ENCODE measurements around the gene CLEC3B. TPM values are rescaled to one million over a fixed set of nuclear protein-coding genes. Genes with fewer than 3 reads are reported as not detected.

Gene CLEC3B
- total RNA-seq, 2 donors from 2014 or later: 9.6 to 28.9 TPM

- no peak for TF ChIP-seq CTCF (IDR thresholded peaks at IDR 0.05)
- H3K9ac ChIP-seq (ENCODE audit: low read depth in 2 of 2, low read length in 2 of 2): no peak overlapping the region
- no peak overlapping the region for H3K4me3 ChIP-seq
- no peak overlapping the region for H3K27ac ChIP-seq
- no peaks in the 10 kb centered on the region for H3K4me1 ChIP-seq
- H3K9me3 ChIP-seq: no peaks in the 10 kb centered on the region
- no peak for DNase-seq
- H3K27me3 ChIP-seq: no peaks in the 10 kb centered on the region
- peaks cover 6% of the 10 kb centered on the region for H3K36me3 ChIP-seq
- intact Hi-C loops (cut with DNase I): no loop called here
Measured at GRCh38 chr3:45003406-45003805, 22.7 kb upstream of the CLEC3B start.

GRCh38 chr3:45003859-45004258 is 22.2 kb upstream of the CLEC3B start:
- intact Hi-C loops (cut with DNase I): no loop called here
- no peak for TF ChIP-seq CTCF (IDR thresholded peaks at IDR 0.05)
- DNase-seq: no peak
- H3K36me3 ChIP-seq: peaks cover 6% of the 10 kb centered on the region
- H3K9me3 ChIP-seq: no peaks in the 10 kb centered on the region
- no peak overlapping the region for H3K27ac ChIP-seq
- no peaks in the 10 kb centered on the region for H3K27me3 ChIP-seq
- no peak overlapping the region for H3K4me3 ChIP-seq
- H3K4me1 ChIP-seq: no peaks in the 10 kb centered on the region
- H3K9ac ChIP-seq (ENCODE audit: low read depth in 2 of 2, low read length in 2 of 2): no peak overlapping the region

DNA sequence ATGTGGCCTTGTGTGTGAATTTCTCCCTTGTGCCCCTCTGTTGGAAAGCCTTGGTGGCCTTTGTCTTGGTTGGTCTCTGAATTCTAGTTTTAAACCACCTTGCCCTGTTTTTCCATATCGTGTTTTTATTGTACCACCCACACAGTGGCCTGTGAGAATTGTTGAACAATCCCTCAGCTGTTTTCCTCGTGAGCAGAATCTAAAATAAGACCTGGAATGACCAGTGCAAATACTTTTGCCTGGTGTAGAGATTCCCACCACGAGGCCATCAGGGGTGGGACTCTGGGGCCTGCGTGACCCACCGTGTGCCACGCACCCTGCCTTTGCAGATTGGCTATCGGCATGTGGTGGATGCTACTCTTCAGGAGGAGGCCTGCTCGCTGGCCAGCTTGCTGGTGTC is 19.0 kb upstream of the CLEC3B start:
- Histone ChIP-seq H3K4me1 (no peaks in the 10 kb centered on the region), H3K4me3 (no peak overlapping the region), H3K27ac (no peak overlapping the region), H3K36me3 (no peaks in the 10 kb centered on the region), H3K27me3 (no peaks in the 10 kb centered on the region), H3K9me3 (no peaks in the 10 kb centered on the region), H3K9ac (ENCODE audit: low read depth in 2 of 2, low read length in 2 of 2) (no peak overlapping the region)
- intact Hi-C loops (cut with DNase I): no loop called here
- no peak for TF ChIP-seq CTCF (IDR thresholded peaks at IDR 0.05)
- DNase-seq: no peak

DNA sequence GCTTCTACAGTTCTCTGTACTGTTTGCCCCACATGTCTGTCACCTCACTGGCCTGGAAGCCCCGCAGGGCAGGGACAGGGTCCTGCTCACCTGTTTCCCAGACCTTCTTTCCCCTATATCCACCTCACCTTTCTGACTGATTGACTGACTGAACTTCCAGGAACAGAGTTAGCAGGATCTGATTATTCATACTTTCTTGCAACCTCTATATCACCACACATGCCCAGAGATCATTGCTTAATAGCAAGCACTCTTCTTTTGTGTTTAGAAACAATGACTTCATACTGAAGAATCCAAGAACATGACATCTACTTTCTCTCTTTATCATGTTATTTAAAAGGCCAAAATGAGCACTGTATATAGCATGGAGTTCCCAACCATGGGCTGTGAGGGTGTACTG is 18.0 kb upstream of the CLEC3B start:
- no peaks in the 10 kb centered on the region for H3K4me1 ChIP-seq
- no peaks in the 10 kb centered on the region for H3K9me3 ChIP-seq
- H3K9ac ChIP-seq (ENCODE audit: low read depth in 2 of 2, low read length in 2 of 2): no peak overlapping the region
- no peak overlapping the region for H3K27ac ChIP-seq
- TF ChIP-seq CTCF (IDR thresholded peaks at IDR 0.05): no peak
- intact Hi-C loops (cut with DNase I): no loop called here
- no peak for DNase-seq
- no peaks in the 10 kb centered on the region for H3K36me3 ChIP-seq
- no peaks in the 10 kb centered on the region for H3K27me3 ChIP-seq
- no peak overlapping the region for H3K4me3 ChIP-seq

DNA sequence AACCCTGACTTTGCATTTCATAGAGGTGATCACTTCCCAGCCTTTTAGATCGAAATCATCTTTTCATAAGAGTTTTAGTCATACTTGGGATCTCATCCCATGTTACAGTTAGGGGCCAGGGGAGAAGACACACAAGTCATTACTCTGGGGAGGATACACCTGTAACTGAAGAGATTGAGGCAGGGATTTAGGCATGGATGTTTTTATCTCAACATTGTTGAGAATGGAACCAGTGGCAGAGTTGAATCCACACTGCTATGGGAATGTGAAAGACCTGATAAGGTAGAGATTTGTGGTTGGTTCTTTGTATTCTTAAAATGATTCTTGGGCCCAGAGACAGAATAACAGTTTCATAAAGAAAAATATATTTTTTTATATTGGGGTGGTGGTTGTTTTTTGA is 16.2 kb upstream of the CLEC3B start:
- H3K27ac ChIP-seq: no peak overlapping the region
- no peaks in the 10 kb centered on the region for H3K36me3 ChIP-seq

More for the DNA sequence above, 16.2 kb upstream of the CLEC3B start:
- intact Hi-C loops (cut with DNase I): no loop called here
- Histone ChIP-seq H3K9me3 (no peaks in the 10 kb centered on the region), H3K27me3 (no peaks in the 10 kb centered on the region), H3K4me1 (no peaks in the 10 kb centered on the region), H3K4me3 (no peak overlapping the region), H3K9ac (ENCODE audit: low read depth in 2 of 2, low read length in 2 of 2) (no peak overlapping the region)
- TF ChIP-seq CTCF (IDR thresholded peaks at IDR 0.05): no peak
- no peak for DNase-seq
